K562 (cell line): ENCODE measurements around the gene KAZN.

ENCODE experiments used
- CTCF ChIP-seq, 3 experiments: IDR thresholded peaks in 2 of 3; conservative IDR thresholded peaks in 1 of 3; 2 replicates each; pipeline ENCODE4 v1.5.1; 2011 to 2012; ENCODE audit warnings: low read length in 3 of 3, mild to moderate bottlenecking in 3 of 3, control low read depth in 2 of 3, improper control_type of control experiment in 1 of 3, inconsistent platforms in 1 of 3, low read depth in 1 of 3, mixed read lengths in 1 of 3, moderate library complexity in 1 of 3; ENCODE audit not compliant: insufficient read depth in 2 of 3
- MAZ ChIP-seq, 2 experiments: fragments of 450-650 bp in 1 of 2; sonication (generic) in 1 of 2; formaldehyde crosslinking; IDR thresholded peaks in 1 of 2; conservative IDR thresholded peaks in 1 of 2; 2 replicates each; pipeline versions ENCODE4 v1.4.0 to v1.5.0; 2020; ENCODE audit warnings: mild to moderate bottlenecking in 1 of 2, missing genetic modification reagents in 1 of 2
- PHB2 ChIP-seq: fragments of 450-650 bp; IDR thresholded peaks from 2 replicates; pipeline ENCODE4 v1.6.1; 2017; ENCODE audit warnings: low read depth
- SNAPC5 ChIP-seq: fragments of 250-450 bp; sonication (Bioruptor Pico); IDR thresholded peaks from 2 replicates; pipeline ENCODE4 v1.8.0; 2021; ENCODE audit warnings: moderate library complexity, mild to moderate bottlenecking, inconsistent platforms

GRCh38 chr1:14865106-14865505 lies 266.6 kb downstream of the KAZN start:
- TF ChIP-seq PHB2 (no peak), CTCF (IDR thresholded peaks at IDR 0.05 in 2 of 3, conservative IDR thresholded peaks at IDR 0.05 in 1 of 3; ENCODE audit: insufficient read depth in 2 of 3, low read depth in 1 of 3, low read length in 3 of 3) (no peak), MAZ (CRISPR knock-in tag; conservative IDR thresholded peaks at IDR 0.05 in 1 of 2, IDR thresholded peaks at IDR 0.05 in 1 of 2) (no peak), SNAPC5 (no peak)
